Lung (tissue), 12 donors: Measurements from ENCODE around the gene FAM50B. TPM values are rescaled to one million over a fixed set of nuclear protein-coding genes. Genes with fewer than 3 reads are reported as not detected.

Experiments used
- ATAC-seq: fragments of 200-7000 bp; cut with Tn5 transposase; one replicate; pipeline ENCODE4 v1.9.1; 2020; ENCODE audit warnings: moderate number of reproducible peaks; ENCODE audit not compliant: insufficient read depth, low FRiP score
- DNase-seq, 3 donors: peaks; one replicate each; pipeline ENCODE4 v3.0.0-alpha.2; 2013 to 2017
- H3K27ac ChIP-seq, 2 donors: one replicate each; pipeline ENCODE4 v1.5.1; 2013; ENCODE audit warnings: mild to moderate bottlenecking in 2 of 2, moderate library complexity in 2 of 2, control low read depth in 1 of 2, inconsistent platforms in 1 of 2, low read depth in 1 of 2, low read length in 1 of 2
- H3K27me3 ChIP-seq, 3 donors: one replicate each; pipeline ENCODE4 v1.5.1; 2013; ENCODE audit warnings: low read length in 2 of 3; ENCODE audit not compliant: control insufficient read depth in 3 of 3, insufficient read depth in 3 of 3
- H3K36me3 ChIP-seq, 4 donors: one replicate each; pipeline ENCODE4 v1.5.1; 2013; ENCODE audit warnings: low read length in 4 of 4, mild to moderate bottlenecking in 1 of 4, moderate library complexity in 1 of 4; ENCODE audit not compliant: control insufficient read depth in 4 of 4, insufficient read depth in 4 of 4
- H3K4me1 ChIP-seq, 5 donors: one replicate each; pipeline ENCODE4 v1.5.1; 2013; ENCODE audit warnings: low read length in 5 of 5, mild to moderate bottlenecking in 2 of 5, moderate library complexity in 1 of 5; ENCODE audit not compliant: control insufficient read depth in 5 of 5, insufficient read depth in 5 of 5
- H3K4me3 ChIP-seq: one replicate; pipeline ENCODE4 v1.5.1; 2013; ENCODE audit warnings: mild to moderate bottlenecking, control low read depth, moderate library complexity
- H3K9ac ChIP-seq, 2 donors: one replicate each; pipeline ENCODE4 v1.5.1; 2013; ENCODE audit warnings: low read length in 2 of 2, control low read depth in 1 of 2; ENCODE audit not compliant: insufficient read depth in 1 of 2
- H3K9me3 ChIP-seq, 4 donors: one replicate each; pipeline ENCODE4 v1.5.1; 2013; ENCODE audit warnings: low read length in 3 of 4, mild to moderate bottlenecking in 1 of 4, moderate library complexity in 1 of 4; ENCODE audit not compliant: control insufficient read depth in 4 of 4, insufficient read depth in 3 of 4
- WGBS, 2 donors: extraction: QIAGEN DNeasy Blood & Tissue Kit; methylation state at CpG; one replicate each; pipeline ENCODE4 v1.1.7; 2013; 5-methylcytosine and 5-hydroxymethylcytosine counted together
- polyA plus RNA-seq, 2 donors: library from polyadenylated mRNA; stranded (reverse); fragments of 200-250 nt; gene quantifications; one replicate each; pipeline ENCODE4 v1.2.1, GENCODE V29; 2013
- total RNA-seq, 2 donors: library from RNA; depleted of rRNA in 1 of 2; stranded (reverse); fragments of >200 nt in 1 of 2; gene quantifications; one replicate each; pipeline ENCODE4 v1.2.1, GENCODE V29; 2014 to 2021
- TF ChIP-seq, protein P1 (sequence below): IDR thresholded peaks from 2 replicates; pipeline ENCODE4 v1.5.1; 2012; ENCODE audit warnings: mild to moderate bottlenecking; ENCODE audit errors: control extremely low read depth, extremely low read depth
- donor health status: control.
- donor health status: control.
- donor health status: Bipolar disorder and iron deficiency.
- donor health status: healthy.
- donor health status: DM: yes; HTN: yes; CAD: no.

FAM50B gene
- total and polyA plus RNA-seq, 4 donors: 7.1 to 15.8 (median 11.3) TPM

DNA sequence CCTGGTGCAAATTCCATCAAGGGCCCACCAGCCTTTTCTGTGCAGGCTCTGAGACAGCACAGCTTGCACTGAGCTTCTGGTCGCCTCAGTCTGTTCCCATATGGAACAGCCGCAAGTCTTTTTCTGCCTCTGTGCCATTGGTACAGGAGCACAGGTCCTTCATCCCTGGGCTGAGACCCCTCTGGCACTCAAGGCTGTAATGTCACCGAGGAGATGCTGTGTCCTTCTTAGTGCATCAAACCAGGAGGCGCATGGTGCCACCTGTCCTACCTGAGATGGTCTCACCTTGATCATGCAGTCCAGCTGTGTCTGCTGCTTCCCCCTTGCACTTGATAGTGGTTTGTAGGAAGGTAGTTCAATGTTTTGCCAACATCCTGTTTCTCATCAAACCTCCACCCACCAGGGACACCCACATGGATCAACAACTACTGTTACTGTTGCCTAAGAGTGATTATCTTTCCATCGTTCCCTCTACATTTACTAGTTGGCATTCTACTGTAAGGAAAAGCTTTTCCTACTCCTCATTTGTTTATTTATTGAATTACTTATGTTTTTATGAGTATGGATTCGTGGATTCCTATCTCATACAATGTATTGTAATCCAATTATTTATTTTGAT, 29.0 kb downstream of the FAM50B start:
- Histone ChIP-seq H3K27ac (no peak overlapping the region), H3K36me3 (no peaks in the 10 kb centered on the region), H3K9ac (no peak overlapping the region), H3K27me3 (no peaks in the 10 kb centered on the region), H3K4me1 (no peaks in the 10 kb centered on the region), H3K4me3 (no peak overlapping the region), H3K9me3 (no peaks in the 10 kb centered on the region)
- DNase-seq: no peak
- WGBS, 2 donors: 60 to 77% methylated on average over 6 of the region's 6 CpGs
- ATAC-seq: no peak
- TF ChIP-seq, protein P1, sequence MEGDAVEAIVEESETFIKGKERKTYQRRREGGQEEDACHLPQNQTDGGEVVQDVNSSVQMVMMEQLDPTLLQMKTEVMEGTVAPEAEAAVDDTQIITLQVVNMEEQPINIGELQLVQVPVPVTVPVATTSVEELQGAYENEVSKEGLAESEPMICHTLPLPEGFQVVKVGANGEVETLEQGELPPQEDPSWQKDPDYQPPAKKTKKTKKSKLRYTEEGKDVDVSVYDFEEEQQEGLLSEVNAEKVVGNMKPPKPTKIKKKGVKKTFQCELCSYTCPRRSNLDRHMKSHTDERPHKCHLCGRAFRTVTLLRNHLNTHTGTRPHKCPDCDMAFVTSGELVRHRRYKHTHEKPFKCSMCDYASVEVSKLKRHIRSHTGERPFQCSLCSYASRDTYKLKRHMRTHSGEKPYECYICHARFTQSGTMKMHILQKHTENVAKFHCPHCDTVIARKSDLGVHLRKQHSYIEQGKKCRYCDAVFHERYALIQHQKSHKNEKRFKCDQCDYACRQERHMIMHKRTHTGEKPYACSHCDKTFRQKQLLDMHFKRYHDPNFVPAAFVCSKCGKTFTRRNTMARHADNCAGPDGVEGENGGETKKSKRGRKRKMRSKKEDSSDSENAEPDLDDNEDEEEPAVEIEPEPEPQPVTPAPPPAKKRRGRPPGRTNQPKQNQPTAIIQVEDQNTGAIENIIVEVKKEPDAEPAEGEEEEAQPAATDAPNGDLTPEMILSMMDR: no peak

DNA sequence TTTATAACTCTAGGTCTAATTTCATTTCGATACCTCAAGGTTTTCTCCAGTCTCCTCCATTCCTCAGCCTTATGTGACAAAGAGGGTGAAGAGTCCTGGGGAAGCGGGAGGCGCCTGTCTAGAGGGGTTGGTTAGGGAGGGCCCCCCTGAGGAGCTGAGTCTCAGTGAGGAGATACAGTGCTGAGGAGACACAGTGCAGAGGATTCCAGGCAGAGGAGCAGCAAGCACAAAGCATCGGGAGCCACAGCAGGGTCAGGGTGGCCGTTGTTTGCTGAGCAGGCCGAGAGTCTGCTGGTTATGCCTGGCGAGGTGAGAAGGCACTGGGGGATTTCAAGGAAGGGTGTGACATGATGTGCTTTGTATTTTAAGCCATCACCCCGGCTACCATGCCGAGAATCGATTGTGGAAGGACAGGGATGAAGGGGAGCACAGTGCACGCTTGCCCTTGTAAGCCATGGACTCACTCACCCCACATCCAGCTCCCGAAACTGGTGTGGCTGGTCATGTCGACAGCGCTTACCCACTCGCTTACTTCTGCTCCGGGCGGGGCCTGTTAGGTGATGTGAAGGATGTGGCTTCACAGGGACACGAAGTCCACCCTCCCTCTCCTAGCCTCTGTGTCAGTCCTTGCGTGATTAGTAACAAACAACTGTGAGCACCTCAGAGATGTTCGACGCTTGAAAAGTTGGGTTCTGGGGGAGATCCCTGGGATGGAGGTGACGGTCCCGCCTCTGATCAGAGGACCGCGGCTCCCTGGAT, 30.2 kb downstream of the FAM50B start:
- Histone ChIP-seq H3K27ac (no peak overlapping the region), H3K9me3 (no peaks in the 10 kb centered on the region), H3K36me3 (no peaks in the 10 kb centered on the region), H3K4me1 (peaks cover 0 to 6% (median 0%) of the 10 kb centered on the region in 5 donors), H3K4me3 (no peak overlapping the region), H3K9ac (no peak overlapping the region), H3K27me3 (no peaks in the 10 kb centered on the region)
- ATAC-seq (no peak), DNase-seq (no peak)
- WGBS, 2 donors: 95% methylated on average over 25 of the region's 25 CpGs
- TF ChIP-seq, protein P1: no peak

DNA sequence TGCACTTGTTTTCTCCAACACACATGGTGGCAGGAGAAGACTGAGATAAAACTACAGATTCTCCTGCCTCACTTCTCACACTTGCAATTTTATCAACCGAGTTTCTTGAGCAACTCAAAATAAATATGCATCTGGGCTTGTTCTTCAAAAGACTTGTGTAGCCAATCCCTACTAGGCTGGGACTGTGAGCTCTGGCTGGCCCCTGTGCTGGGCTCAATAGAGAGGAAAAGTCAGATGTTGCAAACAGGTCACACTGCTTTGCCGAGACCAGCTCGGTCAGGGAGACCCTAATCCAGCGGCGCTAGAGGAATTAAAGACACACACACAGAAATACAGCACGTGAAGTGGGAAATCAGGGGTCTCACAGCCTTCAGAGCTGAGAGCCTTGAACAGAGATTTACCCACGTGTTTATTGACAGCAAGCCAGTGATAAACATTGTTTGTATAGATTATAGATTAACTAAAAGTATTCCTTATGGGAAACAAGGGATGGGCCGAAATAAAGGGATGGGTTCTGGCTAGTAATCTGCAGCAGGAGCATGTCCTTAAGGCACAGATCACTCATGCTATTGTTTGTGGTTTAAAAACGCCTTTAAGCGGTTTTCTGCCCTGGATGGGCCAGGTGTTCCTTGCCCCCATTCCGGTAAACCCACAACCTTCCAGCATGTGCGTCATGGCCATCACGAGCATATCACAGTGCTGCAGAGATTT, 32.7 kb downstream of the FAM50B start:
- ATAC-seq (no peak), DNase-seq (no peak)
- Histone ChIP-seq H3K9me3 (no peaks in the 10 kb centered on the region), H3K4me1 (peaks cover 0 to 6% (median 0%) of the 10 kb centered on the region in 5 donors), H3K27me3 (no peaks in the 10 kb centered on the region), H3K4me3 (no peak overlapping the region), H3K27ac (no peak overlapping the region), H3K9ac (no peak overlapping the region), H3K36me3 (no peaks in the 10 kb centered on the region)
- TF ChIP-seq, protein P1: no peak
- 90 to 91% methylated on average over 13 of the region's 13 CpGs for WGBS, 2 donors
